Gastroesophageal sphincter (tissue), 4 donors: ENCODE measurements around the gene THAP12. TPM values are rescaled to one million over a fixed set of nuclear protein-coding genes. Genes with fewer than 3 reads are reported as not detected.

ENCODE experiments used
- ATAC-seq: fragments of 150-250 bp; one replicate; pipeline ENCODE4 v1.9.1; 2016; ENCODE audit warnings: mild to moderate bottlenecking, moderate library complexity
- H3K27ac ChIP-seq, 4 donors: fragments of 200-600 bp; sonication (generic) in 3 of 4; 1 replicate in 3 of 4; 2 replicates in 1 of 4; pipeline ENCODE4 v1.5.1; 2016 to 2019
- H3K27me3 ChIP-seq: fragments of 200-600 bp; sonication (generic); one replicate; pipeline ENCODE4 v1.5.1; 2019
- H3K36me3 ChIP-seq, 2 donors: fragments of 200-600 bp; sonication (generic); one replicate each; pipeline ENCODE4 v1.5.1; 2019; ENCODE audit warnings: control low read depth in 1 of 2
- H3K4me1 ChIP-seq, 3 donors: fragments of 200-600 bp; sonication (generic); 1 replicate in 2 of 3; 2 replicates in 1 of 3; pipeline ENCODE4 v1.5.1; 2016 to 2019; ENCODE audit warnings: control low read depth in 2 of 3
- H3K4me3 ChIP-seq, 2 donors: fragments of 200-600 bp; sonication (generic); one replicate each; pipeline ENCODE4 v1.5.1; 2019; ENCODE audit warnings: mild to moderate bottlenecking in 1 of 2, moderate library complexity in 1 of 2
- H3K9me3 ChIP-seq, 3 donors: fragments of 200-600 bp; sonication (generic); one replicate each; pipeline ENCODE4 v1.5.1; 2017 to 2019; ENCODE audit warnings: control low read depth in 2 of 3
- CTCF ChIP-seq, 4 experiments: fragments of 200-600 bp in 2 of 4; fragments of 450-650 bp in 2 of 4; sonication (generic) in 1 of 4; IDR thresholded peaks; one replicate each; pipeline ENCODE4 v1.5.1; 2017 to 2019; ENCODE audit warnings: antibody characterized with exemption in 4 of 4, mild to moderate bottlenecking in 2 of 4, moderate library complexity in 2 of 4
- EP300 ChIP-seq: sonication (generic); formaldehyde crosslinking; IDR thresholded peaks from one replicate; pipeline ENCODE4 v1.6.1; 2017; ENCODE audit warnings: antibody characterized with exemption, mild to moderate bottlenecking
- POLR2A ChIP-seq, 2 donors: fragments of 450-650 bp; IDR thresholded peaks; one replicate each; pipeline ENCODE4 v1.6.1; 2017; ENCODE audit warnings: antibody characterized with exemption in 2 of 2, mild to moderate bottlenecking in 2 of 2, moderate library complexity in 1 of 2
- POLR2AphosphoS5 ChIP-seq: sonication (generic); formaldehyde crosslinking; IDR thresholded peaks from one replicate; pipeline ENCODE4 v1.6.1; 2017; ENCODE audit warnings: antibody characterized with exemption
- WGBS, 2 donors: methylation state at CpG; one replicate each; pipeline ENCODE4 v1.1.5; 2018; ENCODE audit warnings: low coverage in 1 of 2; 5-methylcytosine and 5-hydroxymethylcytosine counted together
- total RNA-seq, 4 donors: library from RNA; depleted of rRNA; stranded (reverse); fragments of >200 nt; gene quantifications; one replicate each; pipeline ENCODE4 v1.1.0, GENCODE V29; 2016

THAP12 gene
- total RNA-seq, 4 donors from 2014 or later, result 20.7 to 38.6 (median 32.6) TPM

GRCh38 chr11:76391021-76391420 is 10.1 kb upstream of the THAP12 start:
- H3K27me3 ChIP-seq, result no peaks in the 10 kb centered on the region
- H3K9me3 ChIP-seq, result no peaks in the 10 kb centered on the region
- H3K4me3 ChIP-seq, result no peak overlapping the region
- peak overlapping the region in 3 of 4 donors; percentile 32 to 71 (median 43) for H3K27ac ChIP-seq
- TF ChIP-seq CTCF (IDR thresholded peaks at IDR 0.05) (no peak), POLR2AphosphoS5 (no peak), POLR2A (IDR thresholded peaks at IDR 0.05) (no peak), EP300 (no peak)
- WGBS, 2 donors, result 27 to 32% methylated on average over 6 of the region's 6 CpGs
- peaks cover 0 to 12% (median 0%) of the 10 kb centered on the region in 3 donors for H3K4me1 ChIP-seq
- H3K36me3 ChIP-seq, result no peaks in the 10 kb centered on the region
- ATAC-seq, result no peak

GRCh38 chr11:76388408-76388807 is 7.5 kb upstream of the THAP12 start:
- no peak overlapping the region for H3K27ac ChIP-seq
- peaks cover 0 to 9% of the 10 kb centered on the region in 2 donors for H3K36me3 ChIP-seq
- no peaks in the 10 kb centered on the region for H3K9me3 ChIP-seq
- H3K4me1 ChIP-seq, result peaks cover 0 to 13% (median 0%) of the 10 kb centered on the region in 3 donors
- no peaks in the 10 kb centered on the region for H3K27me3 ChIP-seq
- no peak for ATAC-seq
- WGBS, 2 donors, result 90 to 97% methylated on average over 2 of the region's 2 CpGs
- no peak overlapping the region for H3K4me3 ChIP-seq
- TF ChIP-seq POLR2AphosphoS5 (no peak), CTCF (IDR thresholded peaks at IDR 0.05) (no peak), EP300 (no peak), POLR2A (IDR thresholded peaks at IDR 0.05) (no peak)

- 71 to 85% methylated on average over 2 to 5 of the region's 5 CpGs for WGBS, 2 donors
- Histone ChIP-seq H3K9me3 (no peaks in the 10 kb centered on the region), H3K4me3 (no peak overlapping the region), H3K27me3 (no peaks in the 10 kb centered on the region), H3K27ac (no peak overlapping the region), H3K4me1 (peaks cover 0 to 28% (median 10%) of the 10 kb centered on the region in 3 donors), H3K36me3 (peaks cover 0 to 9% of the 10 kb centered on the region in 2 donors)
- ATAC-seq, result no peak
- TF ChIP-seq CTCF (IDR thresholded peaks at IDR 0.05) (no peak), POLR2A (IDR thresholded peaks at IDR 0.05) (no peak), EP300 (no peak), POLR2AphosphoS5 (no peak)
Observed at GRCh38 chr11:76385903-76386302, 5.0 kb upstream of the THAP12 start.

GRCh38 chr11:76382209-76382608 is 1.3 kb upstream of the THAP12 start:
- WGBS, 2 donors, result 84 to 94% methylated on average over 6 of the region's 6 CpGs
- Histone ChIP-seq H3K9me3 (no peaks in the 10 kb centered on the region), H3K4me3 (peak overlapping the region in 1 of 2 donors; percentile 87), H3K4me1 (peaks cover 0 to 43% (median 19%) of the 10 kb centered on the region in 3 donors), H3K27ac (no peak overlapping the region), H3K36me3 (peaks cover 0 to 9% of the 10 kb centered on the region in 2 donors), H3K27me3 (no peaks in the 10 kb centered on the region)
- no peak for ATAC-seq
- TF ChIP-seq CTCF (IDR thresholded peaks at IDR 0.05), result no peak
- TF ChIP-seq EP300, result no peak
- no peak for TF ChIP-seq POLR2A (IDR thresholded peaks at IDR 0.05)
- TF ChIP-seq POLR2AphosphoS5, result no peak

GRCh38 chr11:76380159-76380976 is 564 bp downstream of the THAP12 start:
- TF ChIP-seq POLR2A (IDR thresholded peaks at IDR 0.05) (peak in 1 of 2 donors; percentile 38), POLR2AphosphoS5 (no peak), EP300 (no peak), CTCF (IDR thresholded peaks at IDR 0.05) (no peak)
- ATAC-seq, result no peak

More at GRCh38 chr11:76380159-76380976, 564 bp downstream of the THAP12 start:
- H3K9me3 ChIP-seq, result no peaks in the 10 kb centered on the region
- H3K27ac ChIP-seq, result peak overlapping the region; percentile 67 to 88 (median 87)
- peaks cover 0 to 9% of the 10 kb centered on the region in 2 donors for H3K36me3 ChIP-seq
- H3K4me1 ChIP-seq, result peaks cover 0 to 53% (median 19%) of the 10 kb centered on the region in 3 donors
- peak overlapping the region; percentile 82 to 87 for H3K4me3 ChIP-seq
- no peaks in the 10 kb centered on the region for H3K27me3 ChIP-seq
- 0% methylated on average over 17 of the region's 85 CpGs; no CpG with 5 or more reads in 1 of the 2 donors for WGBS, 2 donors
